Activated CD4-positive, alpha-beta T cell treated with anti-CD3 and anti-CD28 coated beads for 1 hour (primary cell): ENCODE measurements around the gene VWA1.
A peak's percentile ranks its signal among the peaks of the same experiment; 100 is the strongest.
"Not testable (repeated sequence)": the region's sequence is repeated elsewhere in the genome, so short reads cannot be mapped to it uniquely, and the experiment has no call there.

Source experiments
- DNase-seq: peaks from one replicate; pipeline ENCODE4 v3.0.0-alpha.2; 2020

VWA1 gene

GRCh38 chr1:1459711-1460110 is 24.2 kb downstream of the VWA1 start:
- DNase-seq: not testable (repeated sequence)

GRCh38 chr1:1460540-1461130 is 25.1 kb downstream of the VWA1 start:
- DNase-seq: no peak

- DNase-seq: no peak
These were observed 26.3 kb downstream of the VWA1 start for GRCh38 chr1:1461721-1462317.

- no peak for DNase-seq
These were observed 27.0 kb downstream of the VWA1 start for GRCh38 chr1:1462318-1462966.

GRCh38 chr1:1463312-1463711 is 27.8 kb downstream of the VWA1 start:
- no peak for DNase-seq

- DNase-seq: not testable (repeated sequence)
These were observed 32.9 kb downstream of the VWA1 start for GRCh38 chr1:1468196-1468985.

GRCh38 chr1:1470626-1471388 is 35.3 kb downstream of the VWA1 start:
- DNase-seq: no peak

GRCh38 chr1:1471389-1472052 is 36.0 kb downstream of the VWA1 start, which contains the start of gene ATAD3B:
ATAD3B (plus strand) TSS chr1:1471765; CDS start chr1:1471885, 120 bp downstream.
- DNase-seq: peak; percentile 85

GRCh38 chr1:1472053-1472876 is 36.8 kb downstream of the VWA1 start:
- DNase-seq: not testable (repeated sequence)

- not testable (repeated sequence) for DNase-seq
These were observed 40.5 kb downstream of the VWA1 start for GRCh38 chr1:1476011-1476410.

GRCh38 chr1:1477206-1477605 is 41.7 kb downstream of the VWA1 start:
- DNase-seq: no peak

GRCh38 chr1:1479547-1480487 is 44.3 kb downstream of the VWA1 start:
- no peak for DNase-seq

GRCh38 chr1:1480488-1480867 is 45.0 kb downstream of the VWA1 start:
- not testable (repeated sequence) for DNase-seq

GRCh38 chr1:1481811-1482210 is 46.3 kb downstream of the VWA1 start:
- not testable (repeated sequence) for DNase-seq

- DNase-seq: no peak
These were observed 47.4 kb downstream of the VWA1 start for GRCh38 chr1:1482856-1483255.

- DNase-seq: no peak
These were observed 48.2 kb downstream of the VWA1 start for GRCh38 chr1:1483714-1484113.

- not testable (repeated sequence) for DNase-seq
These were observed 49.7 kb downstream of the VWA1 start for GRCh38 chr1:1484976-1485750.

- DNase-seq: not testable (repeated sequence)
These were observed 50.3 kb downstream of the VWA1 start for GRCh38 chr1:1485755-1486317.

GRCh38 chr1:1487701-1488100 is 52.2 kb downstream of the VWA1 start:
- DNase-seq: no peak
